GM19438 (cell line): ENCODE measurements around the gene S100A7A.
"Not testable (repeated sequence)": the region's sequence is repeated elsewhere in the genome, so short reads cannot be mapped to it uniquely, and the experiment has no call there.

Experiments
- ATAC-seq: cut with Tn5 transposase; IDR thresholded peaks from one replicate; pipeline ENCODE4 v1.9.1; 2021; ENCODE audit warnings: low read depth; ENCODE audit not compliant: unreplicated experiment

The S100A7A gene

DNA sequence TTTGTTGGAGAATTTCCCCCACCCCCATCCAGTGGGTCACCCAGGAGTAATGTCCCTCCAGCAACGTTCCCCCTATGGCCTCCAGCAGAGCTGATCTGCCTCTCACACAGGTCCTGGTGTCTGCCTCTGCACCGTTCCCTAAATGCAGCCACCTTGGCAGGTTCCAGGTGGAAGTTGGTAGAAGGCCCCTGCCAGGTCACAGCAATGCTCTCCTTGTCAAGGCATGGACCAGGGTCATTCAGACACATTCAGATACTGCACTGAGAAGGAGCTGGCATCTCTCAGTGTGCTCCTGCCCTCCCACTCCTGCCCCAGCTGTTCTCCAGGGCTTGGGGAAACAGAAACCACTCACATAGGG lies 3.1 kb downstream of the S100A7A start:
- ATAC-seq, result not testable (repeated sequence)

DNA sequence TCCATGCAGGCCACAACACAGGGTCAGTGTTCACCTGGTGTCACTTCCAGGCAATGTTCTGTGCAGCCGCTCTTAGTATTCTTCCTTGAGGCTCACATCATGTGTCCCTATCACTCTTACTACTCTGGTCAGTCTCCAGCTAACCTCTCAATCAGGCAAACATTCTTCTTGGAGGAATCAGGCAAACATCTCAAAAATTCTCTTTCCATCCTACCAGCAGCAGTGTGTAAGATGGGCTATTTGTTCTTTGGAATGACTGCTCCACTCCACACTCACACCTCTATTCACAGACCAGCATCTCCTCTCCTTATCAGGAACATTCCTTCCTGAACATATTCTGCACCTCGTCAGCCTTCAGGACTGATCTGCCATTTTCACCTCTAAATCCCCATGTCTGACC lies 4.0 kb downstream of the S100A7A start:
- no peak for ATAC-seq

DNA sequence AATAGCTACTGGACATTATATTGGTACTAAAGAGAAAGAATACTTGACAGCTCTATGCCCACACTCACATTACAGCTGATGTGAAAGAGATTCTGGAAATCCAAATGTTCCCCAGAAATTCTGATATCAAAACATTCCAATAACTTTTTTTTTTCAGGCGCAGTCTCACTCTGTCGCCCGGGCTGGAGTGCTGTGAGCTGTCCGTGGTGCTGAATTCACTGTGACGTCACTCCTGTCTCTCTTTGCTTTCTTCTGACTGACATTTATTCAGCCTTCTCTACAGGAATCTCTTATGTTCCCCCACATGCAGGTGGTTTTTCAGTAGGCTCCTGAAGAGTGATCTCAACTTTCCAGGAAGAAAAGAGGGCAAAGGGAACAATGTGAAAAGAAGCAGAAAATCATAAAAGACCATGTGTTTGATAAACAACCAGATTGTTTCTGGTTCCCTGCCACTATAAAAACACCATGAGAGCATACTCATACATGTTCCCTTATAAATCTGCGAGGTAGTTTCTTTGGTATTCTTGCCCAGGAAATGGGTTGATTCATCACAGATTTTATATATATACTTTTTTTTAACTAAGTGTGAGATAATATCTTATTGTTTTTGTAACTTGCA lies 6.2 kb downstream of the S100A7A start:
- no peak for ATAC-seq

DNA sequence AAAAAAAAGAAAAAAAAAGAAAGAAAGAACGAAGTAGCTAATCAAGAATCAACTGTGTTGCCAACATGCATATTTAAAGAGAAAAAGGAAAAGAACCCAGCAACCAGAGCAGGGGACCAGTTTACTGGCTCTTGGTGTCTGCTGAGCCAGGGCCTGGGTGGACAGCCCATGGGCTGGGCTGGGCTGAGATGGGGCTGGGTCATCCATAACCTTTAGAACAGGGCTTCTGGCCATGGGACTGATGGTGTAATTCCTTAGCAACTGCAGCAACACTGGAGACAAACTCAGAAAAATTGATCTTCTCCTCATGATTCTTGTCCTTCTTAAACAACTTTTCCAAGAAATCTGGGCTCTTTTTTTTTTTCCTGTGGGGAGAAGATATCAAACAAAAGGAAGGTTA lies 10.5 kb downstream of the S100A7A start:
- ATAC-seq, result no peak

DNA sequence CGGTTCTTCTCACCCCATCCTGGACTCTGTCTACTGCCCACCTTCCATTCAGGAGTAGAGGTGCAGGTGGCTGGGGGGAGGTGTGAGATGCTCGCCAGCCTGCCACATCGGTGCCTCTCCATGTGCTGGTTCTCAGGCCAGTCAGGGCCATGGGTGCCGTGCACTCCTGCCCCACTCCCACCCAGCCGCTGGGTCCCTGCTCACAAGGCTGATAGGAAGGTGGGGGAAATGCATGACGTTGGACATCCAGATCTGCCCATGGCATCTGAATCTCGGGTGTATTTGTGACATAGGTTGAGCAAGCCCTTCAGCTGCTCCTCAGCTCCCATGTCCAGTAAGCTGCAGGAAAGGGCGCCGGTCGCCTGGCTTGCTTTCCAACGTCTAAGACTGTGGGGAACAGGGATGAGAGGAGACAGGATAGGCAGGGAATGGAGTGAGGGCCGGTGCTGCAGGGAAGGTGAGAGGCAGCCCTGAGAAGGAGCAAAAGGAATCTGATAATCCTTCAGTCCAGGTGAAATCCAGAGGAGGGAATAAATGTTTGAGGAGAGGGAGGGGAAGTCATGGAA lies 11.8 kb downstream of the S100A7A start:
- no peak for ATAC-seq

DNA sequence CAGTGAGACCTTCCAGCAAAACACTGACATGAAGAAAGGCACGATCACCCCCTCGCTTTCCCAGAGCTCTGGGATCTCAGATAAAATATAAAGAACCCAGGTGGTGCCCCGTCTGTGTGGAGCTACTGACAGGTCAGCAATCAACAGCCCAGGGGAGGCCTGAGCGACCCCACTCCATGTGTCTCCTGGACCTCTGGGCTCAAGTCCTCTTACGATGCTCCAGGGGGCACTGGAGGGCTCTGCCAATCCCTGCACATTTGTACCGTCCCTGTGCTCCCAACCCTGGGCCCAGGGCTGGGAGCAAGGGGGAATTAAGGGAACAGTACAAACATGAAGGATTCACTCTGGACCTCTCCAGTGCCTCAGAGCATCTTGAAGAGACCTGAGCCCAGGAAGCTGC lies 12.5 kb downstream of the S100A7A start:
- ATAC-seq, result no peak

DNA sequence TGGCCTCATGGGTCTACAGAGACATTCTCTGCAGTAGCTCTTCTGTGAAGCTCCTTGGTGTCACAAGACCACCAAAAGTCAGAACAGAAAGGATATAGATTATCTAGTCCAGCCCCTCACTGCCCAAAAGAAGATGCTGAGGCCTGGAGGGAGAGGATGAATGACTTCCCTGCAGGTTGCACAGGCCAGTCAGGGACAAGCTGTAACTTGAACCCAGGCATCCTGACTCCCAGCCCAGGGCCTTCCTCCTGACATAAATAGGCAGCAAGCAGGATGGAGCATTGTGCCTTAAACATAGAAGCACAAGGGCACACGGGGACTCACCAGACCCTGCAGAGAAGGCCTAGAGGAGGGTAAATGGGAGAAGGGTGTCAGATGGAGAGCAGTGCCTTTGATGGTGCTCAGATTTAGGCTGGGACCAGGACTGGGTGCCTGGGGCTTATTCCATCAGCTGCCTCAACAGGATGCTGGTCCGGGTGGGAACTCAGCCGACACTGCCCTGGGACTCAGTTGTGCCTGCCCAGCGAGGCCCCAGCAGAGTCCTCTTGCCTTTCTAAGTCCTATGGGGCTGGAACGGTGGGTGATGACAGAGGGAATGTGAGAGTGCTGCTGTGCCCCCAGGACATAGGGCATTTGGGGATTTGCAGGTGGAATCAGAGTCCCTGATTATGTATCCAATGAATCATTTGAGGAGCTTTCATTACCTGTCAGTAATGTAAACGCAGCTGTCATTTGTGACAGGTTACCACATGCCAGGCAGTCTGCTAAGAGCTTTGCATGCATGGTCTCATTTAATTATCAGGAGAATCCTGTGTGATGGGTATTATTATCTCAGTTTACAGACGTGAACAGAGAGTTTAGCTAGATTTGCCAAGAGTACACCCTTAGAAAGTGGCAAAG lies 13.2 kb downstream of the S100A7A start:
- ATAC-seq, result no peak

DNA sequence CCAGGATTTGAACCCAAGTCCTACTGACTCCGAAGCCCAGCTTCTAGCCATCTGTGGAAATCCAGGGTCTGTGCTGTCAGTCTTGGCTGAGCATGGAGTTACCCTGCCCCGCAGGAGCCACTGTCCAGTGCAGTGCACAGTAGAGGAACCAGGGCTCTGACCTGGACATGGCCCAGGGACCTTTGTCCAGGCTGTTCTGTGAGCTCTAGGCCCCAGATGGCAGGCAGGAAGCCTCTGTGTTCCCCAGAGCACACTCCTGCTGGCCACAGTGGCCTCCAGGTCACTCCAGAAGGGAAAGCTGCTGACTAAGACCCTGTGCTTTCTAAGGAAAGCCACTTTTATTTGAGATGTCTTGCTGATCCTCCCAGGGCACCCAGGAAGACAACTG lies 13.8 kb downstream of the S100A7A start:
- no peak for ATAC-seq

DNA sequence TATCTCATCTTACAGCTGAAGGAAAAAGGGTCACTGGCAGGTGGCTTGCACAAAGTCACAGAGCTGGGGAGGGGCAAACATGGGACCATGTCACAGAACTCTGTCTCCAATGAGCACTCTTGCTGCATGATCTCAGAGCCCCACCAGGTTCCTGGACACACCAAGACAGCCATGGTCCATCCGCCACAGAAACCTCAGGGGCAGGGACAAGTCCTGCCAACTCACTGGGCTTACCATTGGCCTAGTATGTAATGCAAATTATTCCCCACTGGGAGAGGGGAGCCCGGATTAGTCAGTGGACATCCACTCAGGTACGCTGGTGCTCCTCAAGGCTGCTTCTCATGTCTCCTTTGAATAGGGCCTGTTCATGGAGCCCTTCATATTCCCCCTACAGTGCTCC lies 14.2 kb downstream of the S100A7A start:
- ATAC-seq, result no peak

DNA sequence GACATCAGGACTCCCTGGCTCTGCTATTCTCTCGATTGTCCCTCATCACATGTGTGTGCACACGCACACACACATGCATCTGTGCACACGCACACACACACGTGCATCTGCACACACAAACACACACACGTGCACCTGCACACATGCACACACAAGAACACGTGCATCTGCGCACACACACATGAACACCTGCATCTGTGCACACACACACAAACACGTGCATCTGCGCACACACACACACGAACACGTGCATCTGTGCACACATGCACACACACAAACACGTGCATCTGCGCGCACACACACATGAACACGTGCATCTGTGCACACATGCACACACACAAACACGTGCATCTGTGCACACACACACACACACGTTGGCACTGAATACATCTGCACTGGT lies 14.7 kb downstream of the S100A7A start:
- ATAC-seq, result no peak

DNA sequence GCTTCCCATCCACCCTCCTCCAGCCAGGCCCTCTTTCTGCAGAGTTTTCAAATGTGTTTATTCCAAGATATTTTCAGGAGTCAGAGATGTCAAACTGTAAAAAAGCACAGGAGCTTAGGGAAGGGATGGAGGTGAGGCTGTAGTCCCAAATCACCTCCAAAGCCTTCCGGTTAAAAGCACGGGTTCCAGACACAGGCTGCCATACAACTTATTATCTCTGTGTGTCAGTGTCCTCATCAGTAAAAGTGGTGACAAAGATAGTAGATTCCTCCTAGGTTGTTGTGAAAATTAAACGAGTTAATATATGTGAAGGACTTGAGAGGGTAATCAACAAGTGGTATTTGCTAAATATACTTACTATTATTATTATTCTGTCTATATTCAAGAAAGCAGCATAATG lies 15.1 kb downstream of the S100A7A start:
- ATAC-seq, result no peak

DNA sequence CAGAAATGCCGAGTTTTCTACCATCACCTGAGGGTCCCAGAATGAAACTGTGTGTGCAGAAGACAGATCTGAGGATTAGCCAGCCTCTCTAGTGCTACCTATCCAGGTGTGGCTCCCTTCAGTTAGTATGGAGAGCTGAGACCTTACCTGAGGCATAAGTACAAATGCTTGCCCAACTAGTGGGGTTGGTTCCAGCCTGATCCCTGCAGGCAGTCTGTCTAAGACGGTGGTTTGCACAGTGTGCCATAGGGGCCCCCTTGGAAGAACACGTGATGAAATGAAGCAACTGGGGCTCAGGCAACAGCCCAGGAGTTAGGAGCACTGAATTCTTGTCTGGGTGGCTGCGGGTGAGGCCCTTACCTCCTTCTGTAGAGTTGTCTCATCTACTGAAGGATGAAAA lies 15.6 kb downstream of the S100A7A start:
- ATAC-seq, result no peak

DNA sequence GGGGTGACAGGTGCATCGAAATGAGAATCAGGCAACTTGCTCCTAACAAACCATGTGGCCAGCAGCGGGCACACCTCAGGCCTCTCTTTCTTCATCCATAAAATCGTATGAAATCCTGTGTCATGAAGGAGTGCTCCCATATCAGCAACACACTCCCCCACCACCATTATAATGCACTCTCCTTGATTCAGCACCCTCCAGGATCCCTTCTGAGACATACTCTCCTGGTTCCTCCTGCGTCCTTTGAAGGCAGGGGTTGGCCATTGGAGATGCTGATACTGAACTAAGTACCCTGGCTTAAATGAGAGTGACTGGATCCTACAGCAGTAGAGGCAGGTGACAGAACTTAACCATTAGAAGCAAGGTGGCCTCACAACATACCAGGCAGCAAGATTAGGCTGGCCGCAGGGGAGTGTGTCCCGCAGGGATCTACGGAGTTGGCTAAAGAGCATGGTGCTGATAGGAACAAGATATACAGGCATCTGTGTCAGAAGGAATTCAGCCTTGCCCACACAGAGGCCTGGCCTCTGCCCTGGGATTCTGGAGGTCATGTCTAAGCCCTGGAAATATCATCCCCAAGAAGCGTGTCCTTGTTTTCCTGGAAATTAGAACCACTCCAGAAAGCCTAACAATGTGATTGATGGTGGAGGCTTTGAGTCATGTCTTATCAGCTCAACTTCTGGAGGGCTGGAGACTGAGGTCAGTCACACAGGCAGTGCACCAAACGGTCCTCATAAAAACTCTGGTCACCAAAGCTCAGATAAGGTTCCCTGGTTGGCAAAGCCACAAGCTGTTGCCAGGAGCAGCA lies 16.8 kb downstream of the S100A7A start:
- ATAC-seq, result no peak

DNA sequence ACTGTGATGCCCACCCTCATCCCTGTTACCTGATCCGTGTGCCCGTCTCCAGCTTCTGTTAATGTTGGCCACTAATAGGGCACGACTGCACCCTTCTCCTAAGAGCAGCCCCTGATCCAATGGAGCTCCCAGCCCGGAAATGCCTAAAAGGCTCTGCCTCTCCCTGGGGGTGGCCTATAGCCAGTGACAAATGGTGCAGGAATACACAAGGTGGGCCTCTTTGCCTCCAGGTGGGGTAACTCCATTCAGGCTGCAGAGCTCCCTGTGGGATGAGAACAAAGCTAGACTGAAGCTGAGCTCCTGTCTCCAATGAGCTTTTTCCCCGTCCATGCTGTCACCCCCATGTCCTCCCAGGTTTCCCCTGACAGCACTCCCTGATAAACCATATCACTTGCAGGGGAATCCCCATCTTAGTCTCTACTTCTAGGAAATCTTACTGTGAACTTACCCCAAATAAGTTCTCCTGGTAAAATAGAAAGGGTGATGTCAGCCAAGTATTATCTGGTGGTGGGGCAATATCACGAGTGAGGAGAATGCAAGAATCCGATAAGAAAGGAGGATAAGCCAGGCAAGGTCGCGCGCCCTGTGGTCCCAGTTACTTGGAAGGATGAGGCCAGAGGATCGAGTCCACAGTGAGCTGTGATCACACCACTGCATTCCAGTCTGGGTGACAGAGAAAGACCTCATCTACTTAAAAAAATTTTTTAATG lies 18.6 kb downstream of the S100A7A start:
- ATAC-seq, result no peak

DNA sequence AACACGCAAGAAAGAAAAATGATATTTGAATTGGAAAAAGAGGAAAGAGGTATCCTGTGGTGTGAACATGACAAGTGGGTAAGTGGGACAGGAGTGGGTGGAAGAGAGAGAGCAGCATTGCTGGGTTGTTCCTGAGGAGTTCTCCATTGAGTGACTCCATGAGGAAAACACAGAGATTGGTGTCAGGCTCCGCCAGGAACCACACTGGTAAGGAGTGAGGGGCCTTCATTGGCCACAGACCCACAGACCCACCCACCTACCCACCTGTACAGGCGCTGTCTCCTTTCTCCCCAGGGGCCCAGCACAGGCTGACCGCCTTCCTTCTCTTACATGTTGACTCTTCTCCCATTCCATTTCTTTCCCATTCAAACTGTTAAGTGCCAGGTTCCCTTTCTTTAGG lies 20.9 kb downstream of the S100A7A start:
- no peak for ATAC-seq

DNA sequence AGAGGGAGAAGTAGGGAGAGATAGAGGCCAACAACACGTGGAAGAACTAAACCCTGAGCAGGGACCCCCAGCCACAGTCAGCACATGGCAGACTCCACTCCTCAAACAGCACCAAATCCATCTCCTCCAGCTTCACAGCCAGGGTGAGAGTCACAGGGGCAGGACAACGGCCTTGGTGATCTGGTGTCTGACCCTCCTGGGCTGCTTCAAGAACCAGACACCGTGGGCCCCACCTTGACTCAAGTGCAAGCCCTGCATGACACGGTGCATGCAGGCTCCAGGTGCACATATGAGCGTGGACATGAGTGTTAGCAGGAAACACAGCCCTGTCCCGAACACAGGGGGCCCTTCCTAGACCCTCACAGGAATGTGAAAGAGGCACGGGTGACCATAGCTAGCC lies 22.3 kb downstream of the S100A7A start:
- ATAC-seq, result no peak

DNA sequence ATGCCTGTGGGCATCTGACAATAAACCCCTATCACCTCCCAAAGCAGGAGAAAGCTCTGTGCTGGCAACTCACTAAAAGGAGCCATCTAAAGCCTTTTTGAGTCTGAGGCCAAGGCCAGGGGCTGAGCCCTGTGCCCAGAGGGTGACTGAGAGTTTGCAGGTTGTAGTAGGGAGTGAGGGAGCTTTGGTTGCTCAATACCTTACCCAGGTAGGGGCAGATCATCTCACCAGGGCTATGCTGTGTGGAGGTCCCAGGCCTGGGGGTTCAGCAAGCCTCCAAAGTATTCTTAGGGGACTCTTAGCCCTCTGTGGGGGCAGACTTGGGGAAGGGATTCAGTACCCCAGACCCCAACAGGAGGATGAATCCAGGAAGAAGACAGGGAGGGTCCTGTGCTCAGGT lies 23.0 kb downstream of the S100A7A start:
- no peak for ATAC-seq

DNA sequence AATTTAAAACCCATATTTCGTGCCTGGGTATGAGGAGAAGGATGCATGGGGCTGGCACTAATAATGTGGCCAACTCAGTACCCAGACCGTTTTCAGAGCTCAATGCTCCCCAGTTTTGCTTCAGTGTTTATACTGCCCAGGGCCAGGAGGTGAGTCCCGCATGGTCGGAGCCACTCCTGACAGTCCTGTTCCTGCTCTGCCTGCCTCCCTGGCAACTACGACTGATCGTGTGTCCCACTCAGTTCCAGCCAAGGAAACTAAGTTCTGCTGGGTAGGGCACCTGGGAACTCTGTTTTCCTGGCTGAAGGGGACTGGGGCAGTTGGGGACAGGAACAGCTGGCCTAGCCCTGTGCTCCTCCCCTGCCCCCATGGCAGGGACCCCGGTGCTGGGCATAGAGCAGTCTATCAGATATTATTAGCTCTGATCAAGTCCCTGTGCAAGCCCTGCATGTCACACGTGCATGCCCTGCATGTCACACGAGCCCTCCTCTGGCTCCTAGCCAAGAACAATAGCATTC lies 25.0 kb downstream of the S100A7A start:
- no peak for ATAC-seq

DNA sequence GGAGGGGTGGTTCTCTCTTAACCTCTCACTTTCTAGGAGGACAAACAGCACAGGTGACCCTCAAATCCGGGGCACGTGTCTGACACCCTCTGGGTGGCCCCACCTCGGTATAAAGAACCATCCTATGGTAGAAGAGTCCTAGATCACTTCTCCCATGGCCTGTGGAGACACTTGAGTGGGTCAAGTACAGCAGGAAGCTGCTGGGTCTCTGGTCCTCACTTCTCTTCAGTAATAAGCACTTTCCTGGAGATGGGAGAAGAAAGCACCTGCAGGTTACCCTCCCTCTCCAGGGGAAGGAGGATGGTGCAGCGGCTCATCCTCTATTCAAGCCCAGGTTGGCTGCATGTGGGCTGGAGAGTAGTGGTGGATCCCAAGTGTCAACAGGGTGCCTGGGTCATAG lies 27.2 kb downstream of the S100A7A start:
- ATAC-seq, result no peak

DNA sequence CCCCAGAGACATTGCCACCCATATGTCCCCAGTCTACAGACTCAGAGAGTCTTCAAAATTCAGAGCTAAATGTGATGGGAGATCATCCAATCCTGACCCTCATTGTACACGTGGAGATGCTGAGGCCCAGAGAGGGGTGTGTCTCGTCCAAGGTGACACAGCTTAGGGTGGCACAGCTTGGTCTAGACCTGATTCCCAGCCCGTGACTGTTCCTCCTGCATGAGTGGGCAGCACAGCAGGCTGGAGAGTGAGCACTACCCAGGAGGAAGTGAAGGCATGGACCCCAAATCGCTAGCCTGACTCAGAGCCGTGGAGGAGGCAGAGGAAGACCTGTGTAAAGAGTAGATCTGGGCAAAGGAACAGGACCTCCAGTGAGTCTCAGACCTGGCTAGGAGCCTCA lies 27.8 kb downstream of the S100A7A start:
- no peak for ATAC-seq
